Keratinocyte (primary cell): ENCODE data around the gene THAP10. TPM values are rescaled to one million over a fixed set of nuclear protein-coding genes. Genes with fewer than 3 reads are reported as not detected.

Experiments used
- DNase-seq: peaks from one replicate; pipeline ENCODE4 v3.0.0-alpha.2; 2011; ENCODE audit warnings: low read depth, missing footprints, low spot score
- FAIRE-seq: peaks from 2 replicates; lab custom pipeline; 2011; peaks lifted over from hg19 to GRCh38; lab: Jason Lieb, UNC
- H2AFZ ChIP-seq: 2 replicates; pipeline ENCODE4 v1.6.0; 2012; ENCODE audit warnings: low read length, control low read depth, inconsistent platforms; ENCODE audit not compliant: control insufficient read depth
- H3K27ac ChIP-seq: 2 replicates; pipeline ENCODE4 v1.5.1; 2011; ENCODE audit warnings: low read length; ENCODE audit not compliant: control insufficient read depth, insufficient read depth
- H3K27me3 ChIP-seq: 3 replicates; pipeline ENCODE4 v1.6.0; 2011; ENCODE audit warnings: low read length; ENCODE audit not compliant: control insufficient read depth, insufficient read depth; ENCODE audit errors: extremely low read depth
- H3K36me3 ChIP-seq, 2 experiments: 2 replicates in 1 of 2; 3 replicates in 1 of 2; pipeline ENCODE4 v1.5.1; 2011; ENCODE audit warnings: low read length in 2 of 2, mild to moderate bottlenecking in 1 of 2; ENCODE audit not compliant: control insufficient read depth in 2 of 2, insufficient read depth in 2 of 2; ENCODE audit errors: extremely low read depth in 1 of 2
- H3K4me1 ChIP-seq: 3 replicates; pipeline ENCODE4 v1.5.1; 2011; ENCODE audit warnings: low read length; ENCODE audit not compliant: control insufficient read depth, insufficient read depth; ENCODE audit errors: extremely low read depth
- H3K4me2 ChIP-seq: 3 replicates; pipeline ENCODE4 v1.6.0; 2011; ENCODE audit warnings: low read depth, low read length; ENCODE audit not compliant: control insufficient read depth, insufficient read depth; ENCODE audit errors: extremely low read depth
- H3K4me3 ChIP-seq, 3 experiments: fragments of 200-600 bp in 1 of 3; sonication (generic) in 1 of 3; 2 replicates in 2 of 3; 3 replicates in 1 of 3; pipeline ENCODE4 v1.5.1; 2011 to 2016; ENCODE audit warnings: low read length in 3 of 3, mild to moderate bottlenecking in 3 of 3, control low read depth in 2 of 3, inconsistent platforms in 1 of 3, low read depth in 1 of 3, mixed read lengths in 1 of 3, mixed run types in 1 of 3, moderate library complexity in 1 of 3; ENCODE audit not compliant: control insufficient read depth in 2 of 3, insufficient read depth in 2 of 3; ENCODE audit errors: extremely low read depth in 1 of 3
- H3K79me2 ChIP-seq: 2 replicates; pipeline ENCODE4 v1.6.0; 2012; ENCODE audit warnings: low read length; ENCODE audit not compliant: control insufficient read depth, insufficient read depth
- H3K9ac ChIP-seq: 3 replicates; pipeline ENCODE4 v1.6.0; 2011; ENCODE audit warnings: low read length; ENCODE audit not compliant: control insufficient read depth, insufficient read depth; ENCODE audit errors: extremely low read depth
- H3K9me1 ChIP-seq: 3 replicates; pipeline ENCODE4 v1.6.0; 2011; ENCODE audit warnings: low read length; ENCODE audit not compliant: control insufficient read depth, insufficient read depth; ENCODE audit errors: extremely low read depth
- H3K9me3 ChIP-seq: 2 replicates; pipeline ENCODE4 v1.5.1; 2012; ENCODE audit warnings: low read depth, low read length; ENCODE audit not compliant: control insufficient read depth
- H4K20me1 ChIP-seq: 3 replicates; pipeline ENCODE4 v1.6.0; 2011; ENCODE audit warnings: low read length; ENCODE audit not compliant: control insufficient read depth, insufficient read depth; ENCODE audit errors: extremely low read depth
- EZH2 ChIP-seq: IDR thresholded peaks from one replicate; pipeline ENCODE4 v1.6.1; 2012; ENCODE audit warnings: inconsistent platforms, mild to moderate bottlenecking, low read length, moderate library complexity
- dilution Hi-C: fragments of 300-500 bp; cut with MboI; formaldehyde crosslinking; loops from one replicate; pipeline ENCODE4 v1.7.0; 2020; ENCODE audit warnings: low sequenced_read_pairs; ENCODE audit not compliant: extremely low pct_ligation_motif_present
- polyA plus RNA-seq, 5 experiments: library from polyadenylated mRNA; depleted of rRNA in 3 of 5; stranded (reverse) in 3 of 5; stranded (forward) in 1 of 5; unstranded in 1 of 5; fragments of >200 nt; gene quantifications; 1 replicate in 1 of 5; 2 replicates in 3 of 5; 3 replicates in 1 of 5; pipeline versions ENCODE4 v1.2.1 to v1.2.3, GENCODE V29; 2011 to 2012; ENCODE audit warnings: missing spikeins in 2 of 5, low read depth in 1 of 5, low replicate concordance in 1 of 5
- TF ChIP-seq, protein P1 (sequence below), 3 experiments: IDR thresholded peaks in 1 of 3; conservative IDR thresholded peaks in 1 of 3; optimal IDR thresholded peaks in 1 of 3; 2 replicates in 2 of 3; 3 replicates in 1 of 3; pipeline versions ENCODE3 to v1.5.1; 2011; ENCODE audit warnings: low read length in 3 of 3, mild to moderate bottlenecking in 3 of 3, moderate library complexity in 2 of 3, control low read depth in 1 of 3, inconsistent platforms in 1 of 3; ENCODE audit not compliant: insufficient read depth in 2 of 3; ENCODE audit errors: extremely low read depth in 1 of 3

Gene THAP10
- polyA plus RNA-seq, 1 donor (not counting 4 experiments of a cell fraction or from before 2014, with no cell fraction given): 3.1 TPM

DNA sequence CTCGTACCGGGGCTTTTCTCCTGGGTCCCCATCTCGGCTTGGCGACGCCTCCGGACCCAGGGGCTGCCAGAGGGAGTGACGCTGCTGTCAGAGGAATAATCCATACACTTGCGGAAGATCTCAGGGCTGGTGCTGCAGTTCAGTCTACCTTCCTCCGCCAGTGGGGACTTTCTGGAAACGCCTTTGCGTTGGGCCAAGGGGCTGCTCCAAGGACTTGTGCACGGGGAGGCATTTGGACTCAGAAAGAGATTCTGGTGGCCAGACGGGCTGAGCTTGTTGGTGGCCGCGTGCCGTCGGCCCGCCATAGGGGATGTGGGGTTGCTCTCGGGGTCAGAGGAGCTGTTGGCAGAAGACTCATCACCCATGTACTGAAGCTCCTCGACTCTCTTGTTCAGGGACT lies 60.1 kb downstream of the THAP10 start:
- Histone ChIP-seq H3K4me3 (no peak overlapping the region), H3K9me3 (no peaks in the 10 kb centered on the region), H3K36me3 (peaks cover 10 to 27% of the 10 kb centered on the region in 2 experiments), H2AFZ (no peak overlapping the region), H3K4me1 (peaks cover 16% of the 10 kb centered on the region), H3K4me2 (no peak overlapping the region), H3K9ac (no peak overlapping the region), H3K27ac (no peak overlapping the region), H3K79me2 (no peaks in the 10 kb centered on the region), H3K27me3 (no peaks in the 10 kb centered on the region), H3K9me1 (no peaks in the 10 kb centered on the region), H4K20me1 (no peaks in the 10 kb centered on the region)
- dilution Hi-C loops: no loop called here
- no peak for FAIRE-seq
- no peak for DNase-seq
- TF ChIP-seq EZH2: no peak
- TF ChIP-seq, protein P1, sequence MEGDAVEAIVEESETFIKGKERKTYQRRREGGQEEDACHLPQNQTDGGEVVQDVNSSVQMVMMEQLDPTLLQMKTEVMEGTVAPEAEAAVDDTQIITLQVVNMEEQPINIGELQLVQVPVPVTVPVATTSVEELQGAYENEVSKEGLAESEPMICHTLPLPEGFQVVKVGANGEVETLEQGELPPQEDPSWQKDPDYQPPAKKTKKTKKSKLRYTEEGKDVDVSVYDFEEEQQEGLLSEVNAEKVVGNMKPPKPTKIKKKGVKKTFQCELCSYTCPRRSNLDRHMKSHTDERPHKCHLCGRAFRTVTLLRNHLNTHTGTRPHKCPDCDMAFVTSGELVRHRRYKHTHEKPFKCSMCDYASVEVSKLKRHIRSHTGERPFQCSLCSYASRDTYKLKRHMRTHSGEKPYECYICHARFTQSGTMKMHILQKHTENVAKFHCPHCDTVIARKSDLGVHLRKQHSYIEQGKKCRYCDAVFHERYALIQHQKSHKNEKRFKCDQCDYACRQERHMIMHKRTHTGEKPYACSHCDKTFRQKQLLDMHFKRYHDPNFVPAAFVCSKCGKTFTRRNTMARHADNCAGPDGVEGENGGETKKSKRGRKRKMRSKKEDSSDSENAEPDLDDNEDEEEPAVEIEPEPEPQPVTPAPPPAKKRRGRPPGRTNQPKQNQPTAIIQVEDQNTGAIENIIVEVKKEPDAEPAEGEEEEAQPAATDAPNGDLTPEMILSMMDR (optimal IDR thresholded peaks at IDR 0.05 in 1 of 3, IDR thresholded peaks at IDR 0.05 in 1 of 3, conservative IDR thresholded peaks at IDR 0.05 in 1 of 3; ENCODE audit: extremely low read depth in 1 of 3, insufficient read depth in 2 of 3, low read length in 3 of 3): no peak

Other genes starting within 250 kb of the THAP10 start
- 13.4 to 26.6 TPM (median 22.7 TPM) in 3 replicates for gene UACA, start 128.9 kb downstream of the THAP10 start, polyA plus RNA-seq
- gene LARP6, start 38.3 kb downstream of the THAP10 start, polyA plus RNA-seq: 36.5 to 72.9 TPM (median 66.1 TPM) in 3 replicates
- 7.1 to 9.9 TPM (median 7.9 TPM) in 3 replicates for gene LRRC49, start 393 bp upstream of the THAP10 start, polyA plus RNA-seq
- gene THSD4, start 223.0 kb upstream of the THAP10 start, polyA plus RNA-seq: 24.5 to 37.0 TPM (median 25.3 TPM) in 3 replicates